ENCODE data around the gene LUC7L.

LUC7L gene

DNA sequence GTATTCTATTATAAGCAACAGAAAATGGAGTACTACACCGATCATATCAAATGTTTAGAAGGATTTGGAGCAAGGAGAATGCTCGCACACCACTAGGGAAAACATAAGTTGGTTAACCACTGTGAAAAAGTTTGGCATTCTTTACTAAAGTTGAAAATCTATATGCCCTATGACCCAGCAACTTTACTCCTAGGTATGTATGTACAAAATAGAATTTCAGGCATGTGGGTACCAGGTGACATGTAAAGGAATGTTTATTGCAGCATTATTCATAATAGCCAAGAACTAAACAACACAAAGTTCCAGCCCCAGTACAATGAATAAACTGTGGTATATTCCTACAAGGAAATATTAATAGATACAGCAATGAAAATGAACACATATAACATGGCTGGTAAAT, 82.6 kb downstream of the LUC7L start:
- H3K27ac ChIP-seq: no peak overlapping the region
- TF ChIP-seq, protein P1, sequence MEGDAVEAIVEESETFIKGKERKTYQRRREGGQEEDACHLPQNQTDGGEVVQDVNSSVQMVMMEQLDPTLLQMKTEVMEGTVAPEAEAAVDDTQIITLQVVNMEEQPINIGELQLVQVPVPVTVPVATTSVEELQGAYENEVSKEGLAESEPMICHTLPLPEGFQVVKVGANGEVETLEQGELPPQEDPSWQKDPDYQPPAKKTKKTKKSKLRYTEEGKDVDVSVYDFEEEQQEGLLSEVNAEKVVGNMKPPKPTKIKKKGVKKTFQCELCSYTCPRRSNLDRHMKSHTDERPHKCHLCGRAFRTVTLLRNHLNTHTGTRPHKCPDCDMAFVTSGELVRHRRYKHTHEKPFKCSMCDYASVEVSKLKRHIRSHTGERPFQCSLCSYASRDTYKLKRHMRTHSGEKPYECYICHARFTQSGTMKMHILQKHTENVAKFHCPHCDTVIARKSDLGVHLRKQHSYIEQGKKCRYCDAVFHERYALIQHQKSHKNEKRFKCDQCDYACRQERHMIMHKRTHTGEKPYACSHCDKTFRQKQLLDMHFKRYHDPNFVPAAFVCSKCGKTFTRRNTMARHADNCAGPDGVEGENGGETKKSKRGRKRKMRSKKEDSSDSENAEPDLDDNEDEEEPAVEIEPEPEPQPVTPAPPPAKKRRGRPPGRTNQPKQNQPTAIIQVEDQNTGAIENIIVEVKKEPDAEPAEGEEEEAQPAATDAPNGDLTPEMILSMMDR (conservative IDR thresholded peaks at IDR 0.05): no peak

DNA sequence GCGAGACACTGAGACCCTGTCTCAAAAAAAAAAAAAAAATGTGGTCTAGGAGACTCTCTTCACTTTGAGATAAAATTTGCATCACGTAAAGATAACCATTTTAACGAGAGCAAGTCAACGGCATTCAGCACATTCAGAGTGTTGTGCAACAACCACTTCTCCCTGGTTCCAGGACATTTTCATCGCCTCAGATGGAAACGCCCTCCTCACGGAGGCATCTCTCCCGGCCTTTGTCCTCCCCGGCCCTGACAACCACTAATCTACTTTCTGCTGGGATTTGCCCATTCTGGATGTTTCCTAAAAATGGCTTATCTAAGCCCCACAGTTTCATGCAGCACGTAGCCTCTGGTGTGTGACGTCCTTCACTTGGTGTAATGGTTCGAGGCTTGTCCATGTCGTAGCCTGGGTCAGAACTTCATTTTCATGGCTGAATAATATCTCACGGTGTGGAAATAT, 84.4 kb downstream of the LUC7L start:
- TF ChIP-seq, protein P1 (conservative IDR thresholded peaks at IDR 0.05): no peak

DNA sequence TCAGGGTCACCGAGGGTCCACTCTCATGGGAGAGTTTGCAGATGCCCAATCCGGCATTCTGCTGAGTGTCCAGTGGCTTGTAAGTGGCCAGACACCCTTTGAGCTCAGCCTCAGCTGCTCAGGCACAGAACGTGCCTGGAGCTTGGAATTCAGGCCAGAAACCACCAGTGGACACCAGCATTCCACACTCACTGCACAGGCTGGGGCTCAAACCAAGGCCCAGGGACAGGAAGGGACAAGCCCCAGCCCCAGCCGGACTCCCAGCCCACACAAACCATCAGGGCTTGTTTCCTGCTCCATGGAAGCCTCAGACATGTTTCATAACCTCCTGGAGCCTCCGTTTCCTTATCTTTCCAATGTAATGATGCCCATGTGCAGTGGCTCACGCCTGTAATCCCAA, 85.8 kb downstream of the LUC7L start:
- no peak overlapping the region for H3K27ac ChIP-seq
- TF ChIP-seq, protein P1 (conservative IDR thresholded peaks at IDR 0.05): no peak

More for the DNA sequence above, 84.4 kb downstream of the LUC7L start:
- no peak overlapping the region for H3K27ac ChIP-seq

DNA sequence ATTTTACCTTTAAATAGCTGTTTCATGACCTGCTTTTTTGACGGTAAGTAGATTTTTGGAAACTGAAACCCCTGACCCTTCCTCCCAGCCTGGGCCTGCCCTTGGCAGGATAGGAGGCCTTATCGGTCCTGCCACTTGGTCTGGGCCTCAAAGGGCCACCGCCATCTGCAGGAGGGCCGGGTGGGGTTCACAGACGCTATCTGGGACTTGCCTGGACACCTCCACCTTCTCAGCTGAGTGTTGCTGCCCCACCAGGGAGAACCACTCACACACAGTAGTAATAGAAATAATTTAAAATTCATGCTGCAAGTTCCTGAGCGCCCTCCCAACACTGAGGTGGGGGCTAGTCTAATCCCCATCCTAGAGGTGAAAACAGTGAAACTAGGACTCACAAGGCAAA, 86.2 kb downstream of the LUC7L start:
- TF ChIP-seq, protein P1 (conservative IDR thresholded peaks at IDR 0.05): no peak
- no peak overlapping the region for H3K27ac ChIP-seq

DNA sequence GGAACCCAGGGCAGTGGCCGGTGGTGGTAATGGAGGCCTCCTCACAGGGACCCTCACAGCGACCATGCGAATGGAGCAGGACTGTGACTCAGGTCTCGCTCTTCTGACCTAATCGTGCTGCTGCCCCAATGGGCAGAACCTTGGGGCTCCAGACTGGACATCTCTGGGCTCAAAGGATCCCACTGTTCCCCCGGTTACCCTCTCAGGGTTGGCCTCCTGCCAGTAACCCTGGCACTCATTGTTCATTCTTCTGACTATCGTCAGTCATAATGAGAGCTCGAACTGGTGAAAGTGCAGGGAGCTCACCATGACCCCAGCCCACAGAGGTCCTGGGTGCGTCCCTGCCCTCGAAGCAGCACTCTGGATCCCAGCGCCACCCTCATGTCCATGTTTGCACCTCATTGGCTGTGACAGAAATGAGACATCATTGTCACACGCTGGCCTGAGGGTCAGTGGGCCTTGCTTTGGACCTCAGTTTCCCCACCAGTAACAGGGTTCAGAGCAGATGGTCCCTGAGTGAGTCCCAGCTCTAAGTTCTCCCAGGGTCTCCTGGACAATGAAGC, 86.8 kb downstream of the LUC7L start:
- no peak overlapping the region for H3K27ac ChIP-seq
- TF ChIP-seq, protein P1 (conservative IDR thresholded peaks at IDR 0.05): no peak

DNA sequence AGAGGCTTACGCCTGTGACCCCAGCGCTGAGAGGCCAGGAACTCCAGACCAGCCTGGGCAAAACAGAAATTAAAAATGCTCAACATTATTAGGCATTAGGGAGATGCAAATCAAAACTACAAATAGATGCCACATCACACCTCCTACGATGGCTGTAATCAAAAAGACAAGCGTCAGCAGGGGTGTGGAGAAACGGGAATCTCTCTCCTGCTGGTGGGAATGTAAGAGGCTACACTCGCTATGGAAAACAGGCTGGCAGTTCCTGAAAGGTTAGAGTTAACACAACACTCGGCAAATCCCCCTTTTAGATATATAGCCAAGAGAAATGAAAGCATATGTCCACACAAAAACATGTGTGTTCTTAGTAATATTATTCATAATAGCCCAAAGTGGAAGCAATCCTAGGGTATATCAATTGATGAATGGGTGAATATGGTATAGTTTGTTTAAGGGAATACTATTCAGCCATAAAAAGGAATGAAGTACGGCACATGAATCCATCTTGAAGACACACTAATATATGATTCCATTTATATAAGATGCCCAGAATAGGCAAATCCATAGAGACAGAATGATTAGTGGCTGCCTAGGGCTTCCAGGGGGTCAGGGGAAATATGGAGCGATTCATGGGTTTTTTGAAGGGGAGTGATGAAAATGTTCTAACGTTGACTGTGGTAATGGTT, 88.9 kb downstream of the LUC7L start:
- no peak overlapping the region for H3K27ac ChIP-seq
- TF ChIP-seq, protein P1 (conservative IDR thresholded peaks at IDR 0.05): no peak
